ENCODE measurements around the gene TOM1L2.

TOM1L2 gene

DNA sequence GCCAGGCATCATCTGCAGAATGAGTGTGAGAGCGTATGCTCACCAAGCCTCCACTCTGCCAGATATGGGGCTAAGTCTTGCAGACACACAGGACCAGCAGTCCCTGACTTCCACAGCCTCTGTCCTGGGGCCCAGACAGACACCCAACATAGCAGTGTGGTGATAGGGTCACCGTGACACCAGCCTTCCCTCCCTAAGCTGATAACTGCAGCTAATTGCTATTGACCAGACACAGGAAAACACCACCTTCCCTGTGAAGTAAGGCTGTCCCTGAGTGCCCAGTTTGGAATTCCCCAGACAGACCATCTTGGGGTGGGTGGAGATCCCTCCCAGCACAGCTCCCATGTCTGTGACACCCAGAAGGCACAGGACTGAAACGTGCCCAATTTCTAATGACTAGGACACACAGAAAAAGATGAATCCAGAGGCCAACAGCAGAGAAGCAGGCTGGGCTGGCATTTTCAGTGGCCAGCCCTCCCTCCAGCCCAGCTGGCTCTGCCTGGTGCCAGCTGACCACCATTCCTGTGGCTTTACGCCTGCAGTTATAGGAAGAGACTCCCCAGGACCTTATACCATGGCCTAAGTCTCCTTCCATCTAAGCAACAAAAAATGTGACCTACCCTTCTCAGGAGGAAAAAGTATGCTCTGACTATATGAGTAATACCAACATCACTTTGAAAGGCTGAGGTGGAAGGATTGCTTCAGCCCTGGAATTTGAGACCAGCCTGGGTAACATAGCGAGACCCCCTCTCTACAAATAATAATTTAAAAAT is 36.5 kb upstream of the TOM1L2 start:
- Histone ChIP-seq H3K4me3 (ENCODE audit: low read depth, low read length) (no peak overlapping the region), H3K4me1 (no peaks in the 10 kb centered on the region), H3K9me3 (no peaks in the 10 kb centered on the region), H3K36me3 (no peaks in the 10 kb centered on the region), H3K27me3 (no peaks in the 10 kb centered on the region)
- TF ChIP-seq, protein P1, sequence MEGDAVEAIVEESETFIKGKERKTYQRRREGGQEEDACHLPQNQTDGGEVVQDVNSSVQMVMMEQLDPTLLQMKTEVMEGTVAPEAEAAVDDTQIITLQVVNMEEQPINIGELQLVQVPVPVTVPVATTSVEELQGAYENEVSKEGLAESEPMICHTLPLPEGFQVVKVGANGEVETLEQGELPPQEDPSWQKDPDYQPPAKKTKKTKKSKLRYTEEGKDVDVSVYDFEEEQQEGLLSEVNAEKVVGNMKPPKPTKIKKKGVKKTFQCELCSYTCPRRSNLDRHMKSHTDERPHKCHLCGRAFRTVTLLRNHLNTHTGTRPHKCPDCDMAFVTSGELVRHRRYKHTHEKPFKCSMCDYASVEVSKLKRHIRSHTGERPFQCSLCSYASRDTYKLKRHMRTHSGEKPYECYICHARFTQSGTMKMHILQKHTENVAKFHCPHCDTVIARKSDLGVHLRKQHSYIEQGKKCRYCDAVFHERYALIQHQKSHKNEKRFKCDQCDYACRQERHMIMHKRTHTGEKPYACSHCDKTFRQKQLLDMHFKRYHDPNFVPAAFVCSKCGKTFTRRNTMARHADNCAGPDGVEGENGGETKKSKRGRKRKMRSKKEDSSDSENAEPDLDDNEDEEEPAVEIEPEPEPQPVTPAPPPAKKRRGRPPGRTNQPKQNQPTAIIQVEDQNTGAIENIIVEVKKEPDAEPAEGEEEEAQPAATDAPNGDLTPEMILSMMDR (IDR thresholded peaks at IDR 0.05; ENCODE audit: low read depth, low read length) = no peak
- DNase-seq = no peak

DNA sequence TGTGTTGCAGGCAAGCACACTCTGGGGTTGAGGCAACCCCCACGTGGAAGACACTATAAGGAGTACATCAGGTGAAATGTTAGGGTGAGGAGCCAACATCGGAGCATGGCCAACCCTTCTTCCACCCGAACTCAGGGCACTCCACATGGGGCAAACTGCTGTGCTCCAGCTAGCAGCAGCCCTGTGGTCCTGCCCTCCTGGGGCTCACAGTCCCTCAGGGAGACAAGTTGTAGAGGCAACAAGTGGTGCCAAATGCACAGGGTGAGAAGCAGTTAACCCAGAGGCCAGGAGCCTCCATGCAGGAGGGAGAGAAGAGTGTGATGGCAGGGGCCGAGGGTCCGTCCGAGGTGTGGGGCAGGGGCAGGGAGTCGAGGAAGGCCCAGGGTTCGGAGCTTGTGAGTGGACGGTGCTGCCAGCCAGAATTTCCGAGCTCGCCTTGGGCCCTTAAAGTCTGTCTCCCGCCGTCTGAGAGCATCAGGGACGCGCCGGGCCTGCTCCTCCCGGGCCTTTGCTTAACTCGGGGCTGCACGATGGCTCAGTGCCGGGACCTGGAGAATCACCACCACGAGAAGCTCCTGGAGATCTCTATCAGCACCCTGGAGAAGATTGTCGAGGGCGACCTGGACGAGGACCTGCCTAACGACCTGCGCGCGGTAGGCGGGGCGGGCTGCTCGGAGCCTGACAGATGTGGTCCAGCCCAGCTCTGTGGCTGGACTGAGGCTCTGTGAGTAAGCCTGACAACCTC is 34.5 kb upstream of the TOM1L2 start:
- Histone ChIP-seq H3K9me3 (no peaks in the 10 kb centered on the region), H3K27me3 (no peaks in the 10 kb centered on the region), H3K36me3 (no peaks in the 10 kb centered on the region), H3K4me3 (ENCODE audit: low read depth, low read length) (no peak overlapping the region), H3K4me1 (no peaks in the 10 kb centered on the region)
- TF ChIP-seq, protein P1 (IDR thresholded peaks at IDR 0.05; ENCODE audit: low read depth, low read length) = no peak
- no peak for DNase-seq

DNA sequence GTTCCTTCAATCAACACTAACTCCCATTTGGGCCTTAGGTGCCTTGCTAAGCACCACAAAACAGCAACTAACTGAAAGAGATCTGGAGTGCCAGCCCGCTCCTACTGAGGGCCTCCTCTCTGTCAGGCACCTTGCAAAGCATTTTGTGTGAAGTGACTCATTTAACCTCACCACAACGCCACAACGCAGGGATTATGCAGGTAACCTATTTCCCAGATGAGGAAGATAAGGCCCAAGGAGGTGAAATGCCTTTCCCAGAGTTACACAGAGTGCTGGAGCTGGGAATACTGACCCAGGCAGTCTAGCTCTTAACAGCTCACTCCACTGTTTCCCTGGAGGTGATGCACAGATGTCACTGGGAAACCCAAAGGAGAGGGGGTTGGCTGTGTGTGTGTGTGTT is 33.3 kb upstream of the TOM1L2 start:
- Histone ChIP-seq H3K4me3 (ENCODE audit: low read depth, low read length) (no peak overlapping the region), H3K27me3 (no peaks in the 10 kb centered on the region), H3K4me1 (no peaks in the 10 kb centered on the region), H3K36me3 (no peaks in the 10 kb centered on the region), H3K9me3 (no peaks in the 10 kb centered on the region)
- DNase-seq = no peak
- TF ChIP-seq, protein P1 (IDR thresholded peaks at IDR 0.05; ENCODE audit: low read depth, low read length) = no peak

DNA sequence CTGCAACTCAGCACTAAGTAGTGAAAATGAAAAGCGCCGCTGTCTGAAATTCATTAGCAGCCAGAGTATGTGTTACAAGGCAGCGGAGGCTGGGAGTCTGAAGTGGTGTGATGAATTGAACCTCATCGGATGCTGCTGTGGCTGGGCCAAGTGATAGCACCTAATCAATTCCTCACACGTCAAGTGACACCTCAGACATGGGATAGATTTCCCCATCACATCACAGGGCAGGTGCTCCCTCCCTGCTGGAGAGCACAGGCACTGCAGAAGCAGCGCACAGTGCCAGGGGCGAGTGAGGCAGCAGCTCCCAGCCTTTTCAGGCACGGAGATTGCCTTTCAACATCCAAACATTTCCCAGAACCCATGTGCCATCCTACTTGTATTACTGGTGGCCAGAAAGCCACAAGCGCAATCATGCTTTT is 32.7 kb upstream of the TOM1L2 start:
- Histone ChIP-seq H3K36me3 (no peaks in the 10 kb centered on the region), H3K4me1 (no peaks in the 10 kb centered on the region), H3K27me3 (no peaks in the 10 kb centered on the region), H3K9me3 (no peaks in the 10 kb centered on the region), H3K4me3 (ENCODE audit: low read depth, low read length) (no peak overlapping the region)
- TF ChIP-seq, protein P1 (IDR thresholded peaks at IDR 0.05; ENCODE audit: low read depth, low read length) = peak; percentile 25; the same call in 1 of the 2 replicates
- no peak for DNase-seq

DNA sequence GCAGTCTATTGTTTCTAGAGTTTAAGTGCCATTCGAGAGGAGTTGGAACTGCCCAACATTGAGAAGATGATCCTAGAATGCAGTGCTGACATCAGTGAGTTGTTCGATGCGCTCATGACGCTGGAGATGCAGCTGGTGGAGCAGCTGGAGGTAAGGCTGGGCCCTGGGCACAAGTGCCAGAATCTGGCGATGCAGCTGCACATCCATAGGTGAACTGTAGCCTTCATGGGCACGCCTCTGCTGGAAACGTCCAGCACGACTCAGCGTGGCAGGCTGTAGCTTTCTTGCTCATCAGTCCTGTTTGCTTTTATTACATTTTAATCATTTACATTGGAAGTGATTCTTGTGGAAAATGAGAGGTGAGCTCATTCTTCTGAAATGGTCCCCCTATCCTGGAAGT is 32.1 kb upstream of the TOM1L2 start:
- no peaks in the 10 kb centered on the region for H3K36me3 ChIP-seq
- no peak overlapping the region for H3K4me3 ChIP-seq (ENCODE audit: low read depth, low read length)
- TF ChIP-seq, protein P1 (IDR thresholded peaks at IDR 0.05; ENCODE audit: low read depth, low read length) = no peak
- DNase-seq = no peak
- H3K27me3 ChIP-seq = no peaks in the 10 kb centered on the region
- H3K9me3 ChIP-seq = no peaks in the 10 kb centered on the region
- H3K4me1 ChIP-seq = no peaks in the 10 kb centered on the region

DNA sequence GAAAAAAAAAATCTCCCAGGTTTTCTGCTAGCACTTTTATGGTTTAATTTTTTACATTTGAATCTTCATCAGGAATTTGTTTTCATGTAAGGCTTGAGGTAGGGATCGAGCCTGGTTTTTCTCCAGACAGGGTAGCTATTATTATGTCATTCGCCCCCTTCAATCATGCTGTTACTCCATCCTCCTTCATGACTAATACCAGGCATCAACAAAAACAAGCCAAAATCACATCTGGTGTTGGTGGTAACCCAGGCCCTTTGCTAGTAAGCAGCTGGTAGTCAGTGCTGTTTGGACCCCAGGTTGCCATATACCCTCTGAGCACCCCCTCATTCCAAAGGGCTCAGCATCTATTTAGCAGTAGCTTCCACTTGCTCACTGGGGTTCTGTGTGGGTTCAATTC is 30.0 kb upstream of the TOM1L2 start:
- TF ChIP-seq, protein P1 (IDR thresholded peaks at IDR 0.05; ENCODE audit: low read depth, low read length) = no peak
- Histone ChIP-seq H3K4me1 (no peaks in the 10 kb centered on the region), H3K9me3 (no peaks in the 10 kb centered on the region), H3K4me3 (ENCODE audit: low read depth, low read length) (no peak overlapping the region), H3K36me3 (no peaks in the 10 kb centered on the region), H3K27me3 (no peaks in the 10 kb centered on the region)
- no peak for DNase-seq
